Heart left ventricle (tissue), 16 donors: ENCODE data around the gene RCC2. TPM values are rescaled to one million over a fixed set of nuclear protein-coding genes. Genes with fewer than 3 reads are reported as not detected.

Source experiments
- ATAC-seq, 4 donors: fragments of 200-7000 bp; cut with Tn5 transposase; one replicate each; pipeline ENCODE4 v1.9.1; 2020 to 2022; ENCODE audit warnings: moderate library complexity in 4 of 4, mild to moderate bottlenecking in 3 of 4, moderate number of reproducible peaks in 1 of 4
- DNase-seq, 5 donors: peaks; one replicate each; pipeline ENCODE4 v3.0.0-alpha.2; 2020
- H3K27ac ChIP-seq, 12 donors: fragments of 200-600 bp; sonication (generic) in 4 of 12; one replicate each; pipeline versions ENCODE4 v1.5.0 to v1.8.0; 2016 to 2022; ENCODE audit warnings: mild to moderate bottlenecking in 2 of 12
- H3K27me3 ChIP-seq, 9 donors: fragments of 200-600 bp; sonication (generic) in 2 of 9; one replicate each; pipeline versions ENCODE4 v1.5.1 to v1.8.0; 2016 to 2022; ENCODE audit warnings: mild to moderate bottlenecking in 3 of 9
- H3K36me3 ChIP-seq, 9 donors: fragments of 200-600 bp; sonication (generic) in 2 of 9; one replicate each; pipeline versions ENCODE4 v1.5.0 to v1.8.0; 2018 to 2022; ENCODE audit warnings: mild to moderate bottlenecking in 2 of 9
- H3K4me1 ChIP-seq, 12 donors: fragments of 200-600 bp; sonication (generic) in 4 of 12; one replicate each; pipeline versions ENCODE4 v1.5.0 to v1.8.0; 2016 to 2022; ENCODE audit warnings: mild to moderate bottlenecking in 3 of 12
- H3K4me3 ChIP-seq, 12 donors: fragments of 200-600 bp; sonication (generic) in 4 of 12; one replicate each; pipeline versions ENCODE4 v1.5.0 to v1.8.0; 2017 to 2022; ENCODE audit warnings: mild to moderate bottlenecking in 9 of 12, moderate library complexity in 4 of 12
- H3K9me3 ChIP-seq, 12 donors: fragments of 200-600 bp; sonication (generic) in 4 of 12; one replicate each; pipeline versions ENCODE4 v1.5.0 to v1.8.0; 2016 to 2022; ENCODE audit warnings: mild to moderate bottlenecking in 1 of 12
- CTCF ChIP-seq, 12 donors: fragments of 200-600 bp; sonication (generic) in 4 of 12; IDR thresholded peaks; one replicate each; pipeline versions ENCODE4 v1.5.0 to v1.8.0; 2018 to 2022; ENCODE audit warnings: antibody characterized with exemption in 12 of 12, mild to moderate bottlenecking in 5 of 12
- POLR2A ChIP-seq, 2 donors: fragments of 450-650 bp; IDR thresholded peaks; one replicate each; pipeline ENCODE4 v1.6.1; 2017; ENCODE audit warnings: antibody characterized with exemption in 2 of 2, mild to moderate bottlenecking in 2 of 2, moderate library complexity in 2 of 2
- WGBS, 4 donors: extraction: QIAGEN DNeasy Blood & Tissue Kit in 2 of 4; methylation state at CpG; one replicate each; pipeline versions ENCODE4 v1.1.5 to v1.1.7; 2013 to 2018; 5-methylcytosine and 5-hydroxymethylcytosine counted together
- intact Hi-C, 10 donors: fragments of 100-400 bp; cut with DNase I; formaldehyde crosslinking; loops; one replicate each; pipeline versions ENCODE4 v1.11.1 to v1.14.2; 2022
- polyA plus RNA-seq, 2 donors: library from polyadenylated mRNA; stranded (reverse); fragments of 200-250 nt; gene quantifications; one replicate each; pipeline ENCODE4 v1.2.3, GENCODE V29; 2013
- total RNA-seq, 9 donors: library from RNA; depleted of rRNA in 2 of 9; stranded (reverse); fragments of >200 nt in 2 of 9; fragmentation: NEBNext Ultra II Directional in 3 of 9; extraction: Animal tissue kit (Norgen Biotek cat#: 25700) in 3 of 9; gene quantifications; one replicate each; pipeline versions ENCODE4 v1.1.0 to v1.2.4, GENCODE V29; 2016 to 2023
- donor health status: ischemic (EF 13 %, LVEDD 7.1; RV severe dilation, severe dysfunction).
- donor health status: healthy with polysubstance abuse.
- donor health status: DM: no; HTN: yes; CAD: no.
- donor health status: DM: no; HTN: no; CAD: no.
- donor health status: ischemic (EF 25% LVEDD 6.9; RV normal size, moderate dysfunction).
- donor health status: ischemic (EF 25% LVEDD 5.7; RV mildly dilated, moderate dysfunction).
- donor health status: healthy.
- donor health status: DM: yes; HTN: yes; CAD: no.
- donor health status: ischemic (EF 35%, LVEDD 5.7; RV mildly dilated, moderate dysfunction).
- donor health status: nonischemic (EF 11% LVEDD 7.7; RV severe dilation, severe dysfunction).
- donor health status: DM: yes; HTN: yes; CAD: no.
- donor health status: PGD.
- donor health status: ischemic (EF 29% LVEDD 5.4; RV normal size, mild dysfunction).
- donor health status: nonischemic (EF 23%, LVEDD 6.1; RV moderate dilation, normal function).

The RCC2 gene
- total and polyA plus RNA-seq, 11 donors, result 6.1 to 39.1 (median 14.3) TPM

DNA sequence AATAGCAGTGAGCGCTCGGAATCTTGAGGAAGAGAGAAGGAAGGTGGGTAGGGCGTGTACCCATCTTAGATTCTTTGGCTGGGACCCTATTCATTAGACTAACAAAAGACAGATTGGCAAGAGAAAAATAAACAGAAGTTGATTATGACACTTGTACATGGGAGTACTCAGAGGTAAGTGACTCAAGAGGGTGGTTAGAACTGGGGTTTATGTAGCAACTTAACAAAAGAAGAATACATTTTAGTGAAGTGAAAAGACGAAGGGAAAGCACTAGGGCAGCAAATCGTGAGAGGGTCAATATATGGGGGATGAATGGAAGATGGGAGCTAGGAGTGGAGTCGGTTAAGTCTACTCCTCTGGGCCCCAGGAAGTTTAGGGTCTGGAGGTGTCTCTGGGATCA lies 25.8 kb upstream of the RCC2 start:
- no peaks in the 10 kb centered on the region for H3K36me3 ChIP-seq
- H3K27me3 ChIP-seq, result peaks cover 0 to 16% (median 3%) of the 10 kb centered on the region in 9 donors
- DNase-seq (no peak), ATAC-seq (no peak)
- no peak overlapping the region for H3K4me3 ChIP-seq
- H3K9me3 ChIP-seq, result no peaks in the 10 kb centered on the region
- H3K27ac ChIP-seq, result no peak overlapping the region
- no peak for TF ChIP-seq CTCF (IDR thresholded peaks at IDR 0.05)
- no peak for TF ChIP-seq POLR2A (IDR thresholded peaks at IDR 0.05)
- intact Hi-C loops, result no loop called here
- WGBS, 4 donors, result 75 to 82% (median 79%) methylated on average over 6 of the region's 6 CpGs
- H3K4me1 ChIP-seq, result no peaks in the 10 kb centered on the region

GRCh38 chr1:17463991-17464390 lies 24.5 kb upstream of the RCC2 start:
- Histone ChIP-seq H3K27ac (no peak overlapping the region), H3K36me3 (no peaks in the 10 kb centered on the region), H3K27me3 (peaks cover 0 to 13% (median 5%) of the 10 kb centered on the region in 9 donors), H3K9me3 (no peaks in the 10 kb centered on the region), H3K4me1 (no peaks in the 10 kb centered on the region), H3K4me3 (no peak overlapping the region)
- DNase-seq, result no peak
- TF ChIP-seq CTCF (IDR thresholded peaks at IDR 0.05) (no peak), POLR2A (IDR thresholded peaks at IDR 0.05) (no peak)
- intact Hi-C loops, result no loop called here
- ATAC-seq, result no peak

GRCh38 chr1:17462669-17463068 lies 23.2 kb upstream of the RCC2 start:
- WGBS, 4 donors, result 56 to 78% (median 72%) methylated on average over 5 of the region's 5 CpGs
- Histone ChIP-seq H3K9me3 (no peaks in the 10 kb centered on the region), H3K27ac (no peak overlapping the region), H3K36me3 (no peaks in the 10 kb centered on the region), H3K27me3 (peaks cover 0 to 10% (median 5%) of the 10 kb centered on the region in 9 donors), H3K4me3 (no peak overlapping the region), H3K4me1 (no peaks in the 10 kb centered on the region)
- intact Hi-C loops, result no loop called here
- ATAC-seq, result no peak
- TF ChIP-seq CTCF (IDR thresholded peaks at IDR 0.05) (no peak), POLR2A (IDR thresholded peaks at IDR 0.05) (no peak)
- peak in 1 of 5 donors; percentile 10 for DNase-seq

- TF ChIP-seq CTCF (IDR thresholded peaks at IDR 0.05), result no peak
- TF ChIP-seq POLR2A (IDR thresholded peaks at IDR 0.05), result no peak
- H3K27ac ChIP-seq, result no peak overlapping the region
- 72 to 76% (median 74%) methylated on average over 6 to 10 of the region's 10 CpGs for WGBS, 4 donors
Measured at GRCh38 chr1:17460219-17460618, 20.7 kb upstream of the RCC2 start.

More at GRCh38 chr1:17460219-17460618, 20.7 kb upstream of the RCC2 start:
- ATAC-seq (no peak), DNase-seq (peak in 1 of 5 donors; percentile 7)
- H3K27me3 ChIP-seq, result peaks cover 0 to 10% (median 5%) of the 10 kb centered on the region in 9 donors
- H3K4me1 ChIP-seq, result no peaks in the 10 kb centered on the region
- no peak overlapping the region for H3K4me3 ChIP-seq
- intact Hi-C loops, result no loop called here
- no peaks in the 10 kb centered on the region for H3K36me3 ChIP-seq
- no peaks in the 10 kb centered on the region for H3K9me3 ChIP-seq
